Adrenal gland (tissue), 12 donors: ENCODE measurements around the gene PRDM4. TPM values are rescaled to one million over a fixed set of nuclear protein-coding genes. Genes with fewer than 3 reads are reported as not detected.

Experiments used
- DNase-seq, 7 donors: peaks; one replicate each; pipeline ENCODE4 v3.0.0-alpha.2; 2019 to 2020
- H3K27ac ChIP-seq, 5 donors: fragments of 200-600 bp; sonication (generic) in 4 of 5; 1 replicate in 3 of 5; 2 replicates in 2 of 5; pipeline versions ENCODE4 v1.5.1 to v1.8.0; 2016 to 2020; ENCODE audit warnings: mild to moderate bottlenecking in 1 of 5
- H3K27me3 ChIP-seq: fragments of 200-600 bp; 2 replicates; pipeline ENCODE4 v1.8.0; 2021
- H3K36me3 ChIP-seq, 2 donors: fragments of 200-600 bp; replicated peaks in 1 of 2; 1 replicate in 1 of 2; 2 replicates in 1 of 2; pipeline versions ENCODE4 v1.5.1 to v1.8.0; 2018 to 2022
- H3K4me1 ChIP-seq, 2 donors: fragments of 200-600 bp; replicated peaks in 1 of 2; 1 replicate in 1 of 2; 2 replicates in 1 of 2; pipeline versions ENCODE4 v1.5.1 to v1.8.0; 2018 to 2021
- H3K4me3 ChIP-seq, 4 donors: fragments of 200-600 bp; sonication (generic) in 3 of 4; one replicate each; pipeline ENCODE4 v1.5.1; 2016 to 2018
- H3K9me3 ChIP-seq, 3 donors: fragments of 200-600 bp; sonication (generic) in 1 of 3; replicated peaks in 1 of 3; 1 replicate in 2 of 3; 2 replicates in 1 of 3; pipeline versions ENCODE4 v1.5.1 to v1.8.0; 2016 to 2021
- CTCF ChIP-seq, 6 experiments: fragments of 450-650 bp in 4 of 6; fragments of 200-600 bp in 2 of 6; sonication (generic) in 1 of 6; IDR thresholded peaks; 1 replicate in 5 of 6; 2 replicates in 1 of 6; pipeline versions ENCODE4 v1.5.1 to v1.8.0; 2016 to 2021; ENCODE audit warnings: antibody characterized with exemption in 6 of 6, mild to moderate bottlenecking in 2 of 6, moderate library complexity in 1 of 6
- POLR2A ChIP-seq, 2 donors: fragments of 450-650 bp; IDR thresholded peaks; one replicate each; pipeline ENCODE4 v1.6.1; 2017; ENCODE audit warnings: antibody characterized with exemption in 2 of 2, mild to moderate bottlenecking in 2 of 2, moderate library complexity in 1 of 2
- WGBS, 4 donors: extraction: QIAGEN DNeasy Blood & Tissue Kit in 2 of 4; methylation state at CpG; one replicate each; pipeline versions ENCODE4 v1.1.5 to v1.1.7; 2013 to 2017; 5-methylcytosine and 5-hydroxymethylcytosine counted together
- intact Hi-C, 2 donors: fragments of 100-400 bp; cut with DNase I; formaldehyde crosslinking; loops; one replicate each; pipeline versions ENCODE4 v1.14.1 to v1.15.0; 2022 to 2023
- polyA plus RNA-seq, 3 donors: library from polyadenylated mRNA; stranded (reverse); fragments of 200-250 nt in 2 of 3; fragments of 350-450 nt in 1 of 3; fragmentation: Illumina TruSeq in 1 of 3; extraction: RNeasy Lipid Tissue Mini Kit (QIAGEN cat#74804) in 1 of 3; gene quantifications; one replicate each; pipeline ENCODE4 v1.2.3, GENCODE V29; 2013 to 2014
- total RNA-seq, 9 donors: library from RNA; depleted of rRNA in 4 of 9; stranded (reverse); fragments of >200 nt in 4 of 9; fragments of 120-200 nt in 1 of 9; fragmentation: NEBNext Ultra II Directional in 1 of 9; extraction: Animal tissue kit (Norgen Biotek cat#: 25700) in 1 of 9; gene quantifications; one replicate each; pipeline versions ENCODE4 v1.1.0 to v1.2.4, GENCODE V29; 2013 to 2023
- donor health status: healthy with polysubstance abuse.
- donor health status: Bipolar disorder and iron deficiency.
- donor health status: DM: yes; HTN: yes; CAD: no.
- donor health status: DM: no; HTN: no; CAD: no.
- donor health status: DM: no; HTN: no; CAD: no.
- donor health status: DM: yes; HTN: yes; CAD: no.

The PRDM4 gene
- total and polyA plus RNA-seq, 12 donors = 10.0 to 31.5 (median 22.2) TPM

- H3K36me3 ChIP-seq = peaks cover 0 to 25% of the 10 kb centered on the region in 2 donors
- no peaks in the 10 kb centered on the region for H3K27me3 ChIP-seq
- no peaks in the 10 kb centered on the region for H3K9me3 ChIP-seq
- H3K4me1 ChIP-seq = peaks cover 10 to 21% of the 10 kb centered on the region in 2 donors
- intact Hi-C loops = no loop called here
- 0 to 1% (median 0%) methylated on average over 17 to 51 of the region's 51 CpGs for WGBS, 4 donors
- TF ChIP-seq POLR2A (IDR thresholded peaks at IDR 0.05) = peak; percentile 50 to 83
- no peak for TF ChIP-seq CTCF (IDR thresholded peaks at IDR 0.05)
- H3K27ac ChIP-seq = peak within 1 kb of the TSS in 4 of 5 donors; percentile 46 to 79 (median 69)
- peak within 1 kb of the TSS; percentile 24 to 98 (median 74) for H3K4me3 ChIP-seq
- peak; percentile 93 to 98 (median 95) for DNase-seq
Observed at GRCh38 chr12:107685360-107686248, 75.3 kb downstream of the PRDM4 start, which contains the start of gene PWP1. Gene PWP1 (plus strand): TSS chr12:107685799. CDS start chr12:107685900, 101 bp downstream.

GRCh38 chr12:107684990-107685359 is 76.0 kb downstream of the PRDM4 start:
- no peaks in the 10 kb centered on the region for H3K27me3 ChIP-seq
- H3K9me3 ChIP-seq = no peaks in the 10 kb centered on the region
- H3K27ac ChIP-seq = no peak overlapping the region
- H3K4me1 ChIP-seq = peaks cover 10 to 21% of the 10 kb centered on the region in 2 donors
- peak in 3 of 7 donors; percentile 20 to 30 (median 29) for DNase-seq
- TF ChIP-seq POLR2A (IDR thresholded peaks at IDR 0.05) (no peak), CTCF (IDR thresholded peaks at IDR 0.05) (no peak)
- intact Hi-C loops = no loop called here
- peaks cover 0 to 19% of the 10 kb centered on the region in 2 donors for H3K36me3 ChIP-seq
- peak overlapping the region in 2 of 4 donors; percentile 86 to 98 for H3K4me3 ChIP-seq
- WGBS, 4 donors = 6 to 11% (median 10%) methylated on average over 9 of the region's 9 CpGs

GRCh38 chr12:107684029-107684795 is 76.7 kb downstream of the PRDM4 start:
- H3K4me3 ChIP-seq = no peak overlapping the region
- peaks cover 0 to 12% of the 10 kb centered on the region in 2 donors for H3K36me3 ChIP-seq
- TF ChIP-seq CTCF (IDR thresholded peaks at IDR 0.05) (no peak), POLR2A (IDR thresholded peaks at IDR 0.05) (no peak)
- intact Hi-C loops = no loop called here
- H3K27ac ChIP-seq = no peak overlapping the region
- no peak for DNase-seq
- no peaks in the 10 kb centered on the region for H3K9me3 ChIP-seq
- H3K27me3 ChIP-seq = no peaks in the 10 kb centered on the region
- H3K4me1 ChIP-seq = peaks cover 10 to 21% of the 10 kb centered on the region in 2 donors
- 69 to 80% (median 76%) methylated on average over 3 of the region's 3 CpGs for WGBS, 4 donors

Other genes starting within 250 kb of the PRDM4 start
- 10 to 100 TPM; 21.3 to 87.6 (median 27.4) TPM for gene PWP1, start 75.3 kb downstream of the PRDM4 start, total RNA-seq
- 10 to 100 TPM; 15.8 to 55.4 (median 17.3) TPM for gene PWP1, start 75.3 kb downstream of the PRDM4 start, polyA plus RNA-seq
- gene ASCL4, start 13.6 kb upstream of the PRDM4 start, total RNA-seq = not detected
- gene ASCL4, start 13.6 kb upstream of the PRDM4 start, polyA plus RNA-seq = under 1 TPM in 1 of 3 donors, not detected in 2; 0.07 TPM